GM12892 (cell line): ENCODE data around the gene MAST3.

Experiments used
- POLR2A ChIP-seq: IDR thresholded peaks from 2 replicates; pipeline ENCODE4 v1.6.1; 2011; ENCODE audit warnings: low read depth, low read length, control low read depth
- POLR2AphosphoS5 ChIP-seq: IDR thresholded peaks from 2 replicates; pipeline ENCODE4 v1.6.1; 2011; ENCODE audit warnings: low read depth, low read length, control low read depth
- TAF1 ChIP-seq: IDR thresholded peaks from 2 replicates; pipeline ENCODE4 v1.6.1; 2011; ENCODE audit warnings: low read depth, mild to moderate bottlenecking, control low read depth, low read length, borderline replicate concordance

DNA sequence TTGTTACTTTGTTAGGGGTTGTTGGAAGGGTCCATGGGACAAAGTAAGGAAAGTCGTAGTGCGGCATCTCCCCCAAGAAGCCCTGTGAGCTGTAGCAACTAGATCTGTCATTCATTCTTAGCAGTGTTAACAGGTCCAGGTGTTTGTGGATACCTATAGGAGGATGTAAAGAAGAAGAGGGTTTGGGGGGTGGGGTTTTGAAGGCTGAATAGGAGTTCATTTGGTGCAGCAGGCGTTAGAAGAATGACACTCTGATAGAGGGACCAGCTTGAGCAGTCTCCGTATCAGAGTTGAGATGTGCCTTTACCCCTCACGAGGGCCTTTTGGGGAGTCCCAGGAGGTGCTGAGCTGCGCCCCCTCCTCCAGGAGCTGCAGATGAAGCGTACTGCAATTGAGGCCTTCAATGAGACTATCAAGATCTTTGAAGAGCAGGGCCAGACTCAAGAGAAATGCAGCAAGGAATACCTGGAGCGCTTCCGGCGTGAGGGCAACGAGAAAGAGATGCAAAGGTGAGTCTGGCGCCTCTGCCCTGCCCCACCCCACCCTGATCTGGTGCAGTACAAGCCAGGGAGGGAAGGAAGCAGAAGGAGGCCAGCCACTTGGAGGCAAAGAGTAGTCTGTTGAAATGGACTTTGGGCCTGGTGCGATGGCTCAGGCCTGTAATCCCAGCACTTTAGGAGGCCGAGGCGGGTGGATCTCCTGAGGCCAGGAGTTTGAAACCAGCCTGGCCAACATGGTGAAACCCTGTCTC lies 68.4 kb downstream of the MAST3 start:
- TF ChIP-seq POLR2A (no peak), POLR2AphosphoS5 (no peak), TAF1 (no peak)
